ENCODE data around the gene ANXA3.

ANXA3 gene

DNA sequence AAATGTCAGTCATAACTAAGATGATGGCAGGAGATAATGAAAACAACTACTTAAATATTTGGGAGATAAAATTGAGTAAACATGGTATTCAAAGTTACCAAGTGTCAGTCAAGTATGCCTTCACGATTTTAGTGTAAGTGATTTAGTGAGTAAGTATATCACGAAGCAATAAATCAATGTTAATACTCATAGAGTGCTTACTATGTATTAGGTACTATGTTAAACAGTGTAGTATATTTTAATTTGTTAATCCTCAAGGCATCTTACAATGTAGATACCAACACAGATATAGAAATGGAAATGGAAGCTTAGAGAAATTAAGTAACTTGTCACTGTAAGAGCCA lies 59.6 kb downstream of the ANXA3 start:
- H3K9me3 Mint-ChIP-seq, result no peaks in the 10 kb centered on the region
- DNase-seq (ENCODE audit: low spot score in 2 of 2), result no peak
- H3K27me3 Mint-ChIP-seq, result no peaks in the 10 kb centered on the region
- no peak overlapping the region for H3K27ac Mint-ChIP-seq (ENCODE audit: low read depth)
- H3K4me1 Mint-ChIP-seq, result no peaks in the 10 kb centered on the region
- H3K36me3 Mint-ChIP-seq (ENCODE audit: insufficient read depth), result peaks cover 1% of the 10 kb centered on the region
- ATAC-seq (replicated peaks; ENCODE audit: extremely low read depth, poor library complexity, severe bottlenecking), result no peak
- H3K4me3 Mint-ChIP-seq, result no peak overlapping the region

GRCh38 chr4:78612398-78613178 lies 61.0 kb downstream of the ANXA3 start:
- no peak overlapping the region for H3K4me3 Mint-ChIP-seq
- ATAC-seq (replicated peaks; ENCODE audit: extremely low read depth, poor library complexity, severe bottlenecking) (no peak), DNase-seq (ENCODE audit: low spot score in 2 of 2) (no peak)
- no peaks in the 10 kb centered on the region for H3K4me1 Mint-ChIP-seq
- H3K36me3 Mint-ChIP-seq (ENCODE audit: insufficient read depth), result peaks cover 1% of the 10 kb centered on the region
- no peaks in the 10 kb centered on the region for H3K9me3 Mint-ChIP-seq
- H3K27ac Mint-ChIP-seq (ENCODE audit: low read depth), result no peak overlapping the region
- no peaks in the 10 kb centered on the region for H3K27me3 Mint-ChIP-seq

DNA sequence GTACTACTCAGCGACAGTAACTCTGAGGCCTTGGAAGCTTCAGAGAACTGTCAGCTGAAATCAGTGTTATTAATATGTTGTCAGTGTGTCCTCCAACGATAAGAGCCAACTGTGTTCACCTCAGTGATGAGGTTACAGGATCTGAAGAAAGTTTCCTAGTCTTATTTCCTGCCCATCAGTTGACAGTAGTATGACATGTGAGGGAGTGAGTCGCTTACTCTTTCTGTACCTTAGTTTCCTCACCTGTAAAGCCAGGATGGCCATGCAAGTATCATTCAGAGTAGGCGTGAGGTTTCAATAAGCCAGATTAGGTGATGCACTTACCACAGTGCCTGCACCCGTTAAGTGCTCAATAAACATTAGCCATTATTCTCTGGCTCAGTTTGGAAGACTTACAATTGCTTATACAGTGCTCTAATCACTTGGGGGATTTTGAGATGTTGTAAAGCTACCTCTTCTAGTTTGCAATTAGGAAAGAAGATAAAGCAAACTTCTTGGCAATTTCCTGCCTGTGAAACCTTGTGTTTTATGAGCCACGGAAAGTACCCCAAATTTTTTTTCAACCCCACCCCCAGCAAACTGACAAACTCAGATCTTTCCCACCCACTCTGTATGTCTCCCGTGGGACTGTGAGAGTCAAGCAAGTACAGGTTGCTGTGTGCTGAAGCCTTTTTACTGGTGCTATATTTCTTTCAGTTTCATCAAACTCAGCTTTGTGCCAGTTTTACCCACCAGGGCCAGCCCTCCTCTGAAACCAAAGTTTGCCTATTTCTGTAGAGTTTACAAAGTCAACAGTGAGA lies 62.2 kb downstream of the ANXA3 start:
- Mint-ChIP-seq H3K27me3 (no peaks in the 10 kb centered on the region), H3K36me3 (ENCODE audit: insufficient read depth) (peaks cover 1% of the 10 kb centered on the region), H3K9me3 (no peaks in the 10 kb centered on the region), H3K27ac (ENCODE audit: low read depth) (no peak overlapping the region), H3K4me1 (no peaks in the 10 kb centered on the region), H3K4me3 (no peak overlapping the region)
- ATAC-seq (replicated peaks; ENCODE audit: extremely low read depth, poor library complexity, severe bottlenecking) (no peak), DNase-seq (ENCODE audit: low spot score in 2 of 2) (no peak)

- DNase-seq (ENCODE audit: low spot score in 2 of 2) (no peak), ATAC-seq (replicated peaks; ENCODE audit: extremely low read depth, poor library complexity, severe bottlenecking) (no peak)
- Mint-ChIP-seq H3K4me1 (no peaks in the 10 kb centered on the region), H3K4me3 (no peak overlapping the region), H3K9me3 (no peaks in the 10 kb centered on the region), H3K36me3 (ENCODE audit: insufficient read depth) (peaks cover 1% of the 10 kb centered on the region), H3K27me3 (no peaks in the 10 kb centered on the region), H3K27ac (ENCODE audit: low read depth) (no peak overlapping the region)
These were observed 64.5 kb downstream of the ANXA3 start for GRCh38 chr4:78616046-78616498.

- H3K4me3 Mint-ChIP-seq, result no peak overlapping the region
- H3K9me3 Mint-ChIP-seq, result no peaks in the 10 kb centered on the region
- peaks cover 1% of the 10 kb centered on the region for H3K36me3 Mint-ChIP-seq (ENCODE audit: insufficient read depth)
- H3K27ac Mint-ChIP-seq (ENCODE audit: low read depth), result no peak overlapping the region
- DNase-seq (ENCODE audit: low spot score in 2 of 2) (no peak), ATAC-seq (replicated peaks; ENCODE audit: extremely low read depth, poor library complexity, severe bottlenecking) (no peak)
- no peaks in the 10 kb centered on the region for H3K4me1 Mint-ChIP-seq
- peaks cover 8% of the 10 kb centered on the region for H3K27me3 Mint-ChIP-seq
These were observed 66.9 kb downstream of the ANXA3 start for GRCh38 chr4:78618436-78618835.

DNA sequence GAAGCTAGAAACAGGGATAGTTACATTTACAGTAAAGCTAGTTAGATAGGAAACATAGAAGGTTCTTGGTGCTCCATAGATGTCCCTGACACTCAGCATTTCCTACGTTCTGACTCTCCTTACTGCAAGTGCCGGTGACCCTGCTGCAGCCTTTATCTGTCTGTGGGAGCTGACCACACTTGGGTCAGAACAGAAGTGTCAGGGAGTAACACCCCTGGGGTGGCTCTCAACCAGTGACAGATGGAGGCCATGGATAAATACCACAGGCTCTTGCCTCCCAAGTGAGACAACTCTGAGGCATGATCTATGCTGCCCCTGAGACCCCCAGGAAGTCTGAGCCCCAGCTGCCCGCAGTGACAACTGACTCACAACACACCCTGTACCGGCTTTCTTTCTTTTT lies 69.8 kb downstream of the ANXA3 start:
- ATAC-seq (replicated peaks; ENCODE audit: extremely low read depth, poor library complexity, severe bottlenecking) (no peak), DNase-seq (ENCODE audit: low spot score in 2 of 2) (no peak)
- Mint-ChIP-seq H3K27me3 (peaks cover 18% of the 10 kb centered on the region), H3K4me3 (no peak overlapping the region), H3K36me3 (ENCODE audit: insufficient read depth) (no peaks in the 10 kb centered on the region), H3K4me1 (no peaks in the 10 kb centered on the region), H3K9me3 (no peaks in the 10 kb centered on the region), H3K27ac (ENCODE audit: low read depth) (no peak overlapping the region)

DNA sequence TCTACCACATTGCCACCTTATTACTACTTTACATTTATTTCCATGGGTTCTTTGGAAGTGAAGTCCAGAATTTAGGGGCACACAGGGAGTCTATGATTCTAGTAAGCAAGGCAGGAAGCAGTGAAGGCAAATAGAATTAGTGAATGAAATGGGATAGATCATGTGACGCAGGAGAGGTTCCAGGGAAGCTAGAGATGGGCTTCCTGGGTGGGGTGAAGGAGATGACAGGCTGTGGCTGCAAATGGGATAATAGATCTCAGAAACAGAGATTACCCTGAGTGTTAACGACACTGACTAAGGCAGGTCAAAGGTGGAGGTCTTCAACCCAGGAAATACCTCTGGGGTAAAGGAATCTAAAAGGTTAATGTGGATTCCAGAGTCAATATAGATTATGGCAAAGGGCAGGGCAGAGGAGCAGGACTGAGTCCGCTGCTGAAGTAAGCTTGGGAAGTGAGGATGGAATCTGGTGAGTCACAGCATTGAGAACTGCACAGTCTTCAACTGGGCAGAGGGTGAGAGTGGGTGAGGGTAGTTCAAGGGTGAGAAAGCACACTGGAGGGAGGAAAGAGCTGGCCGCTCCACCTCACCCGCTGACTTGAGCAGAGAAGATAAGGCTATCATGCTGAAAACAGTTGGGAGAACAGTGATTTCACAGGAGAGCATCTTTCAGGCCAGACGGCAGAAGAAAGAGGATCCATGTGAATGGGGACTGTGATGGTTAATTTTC lies 70.8 kb downstream of the ANXA3 start:
- H3K4me3 Mint-ChIP-seq, result no peak overlapping the region
- H3K27me3 Mint-ChIP-seq, result peaks cover 18% of the 10 kb centered on the region
- H3K36me3 Mint-ChIP-seq (ENCODE audit: insufficient read depth), result no peaks in the 10 kb centered on the region
- ATAC-seq (replicated peaks; ENCODE audit: extremely low read depth, poor library complexity, severe bottlenecking) (no peak), DNase-seq (ENCODE audit: low spot score in 2 of 2) (no peak)
- no peak overlapping the region for H3K27ac Mint-ChIP-seq (ENCODE audit: low read depth)
- no peaks in the 10 kb centered on the region for H3K9me3 Mint-ChIP-seq
- no peaks in the 10 kb centered on the region for H3K4me1 Mint-ChIP-seq

- Mint-ChIP-seq H3K27ac (ENCODE audit: low read depth) (no peak overlapping the region), H3K4me3 (no peak overlapping the region), H3K4me1 (no peaks in the 10 kb centered on the region), H3K9me3 (no peaks in the 10 kb centered on the region), H3K27me3 (peaks cover 18% of the 10 kb centered on the region), H3K36me3 (ENCODE audit: insufficient read depth) (no peaks in the 10 kb centered on the region)
- DNase-seq (ENCODE audit: low spot score in 2 of 2), result no peak
- ATAC-seq (replicated peaks; ENCODE audit: extremely low read depth, poor library complexity, severe bottlenecking), result no peak
These were observed 72.5 kb downstream of the ANXA3 start for GRCh38 chr4:78624048-78624447.

- Mint-ChIP-seq H3K4me1 (no peaks in the 10 kb centered on the region), H3K27ac (ENCODE audit: low read depth) (no peak overlapping the region), H3K4me3 (no peak overlapping the region), H3K36me3 (ENCODE audit: insufficient read depth) (no peaks in the 10 kb centered on the region), H3K9me3 (no peaks in the 10 kb centered on the region), H3K27me3 (peaks cover 18% of the 10 kb centered on the region)
- no peak for DNase-seq (ENCODE audit: low spot score in 2 of 2)
- ATAC-seq (replicated peaks; ENCODE audit: extremely low read depth, poor library complexity, severe bottlenecking), result no peak
These were observed 73.5 kb downstream of the ANXA3 start for GRCh38 chr4:78625073-78625472.

- no peaks in the 10 kb centered on the region for H3K4me1 Mint-ChIP-seq
- no peak overlapping the region for H3K4me3 Mint-ChIP-seq
- H3K27me3 Mint-ChIP-seq, result peaks cover 9% of the 10 kb centered on the region
- DNase-seq (ENCODE audit: low spot score in 2 of 2), result no peak
- no peaks in the 10 kb centered on the region for H3K36me3 Mint-ChIP-seq (ENCODE audit: insufficient read depth)
- no peak overlapping the region for H3K27ac Mint-ChIP-seq (ENCODE audit: low read depth)
- no peak for ATAC-seq (replicated peaks; ENCODE audit: extremely low read depth, poor library complexity, severe bottlenecking)
- no peaks in the 10 kb centered on the region for H3K9me3 Mint-ChIP-seq
These were observed 75.7 kb downstream of the ANXA3 start for GRCh38 chr4:78627046-78627965.

DNA sequence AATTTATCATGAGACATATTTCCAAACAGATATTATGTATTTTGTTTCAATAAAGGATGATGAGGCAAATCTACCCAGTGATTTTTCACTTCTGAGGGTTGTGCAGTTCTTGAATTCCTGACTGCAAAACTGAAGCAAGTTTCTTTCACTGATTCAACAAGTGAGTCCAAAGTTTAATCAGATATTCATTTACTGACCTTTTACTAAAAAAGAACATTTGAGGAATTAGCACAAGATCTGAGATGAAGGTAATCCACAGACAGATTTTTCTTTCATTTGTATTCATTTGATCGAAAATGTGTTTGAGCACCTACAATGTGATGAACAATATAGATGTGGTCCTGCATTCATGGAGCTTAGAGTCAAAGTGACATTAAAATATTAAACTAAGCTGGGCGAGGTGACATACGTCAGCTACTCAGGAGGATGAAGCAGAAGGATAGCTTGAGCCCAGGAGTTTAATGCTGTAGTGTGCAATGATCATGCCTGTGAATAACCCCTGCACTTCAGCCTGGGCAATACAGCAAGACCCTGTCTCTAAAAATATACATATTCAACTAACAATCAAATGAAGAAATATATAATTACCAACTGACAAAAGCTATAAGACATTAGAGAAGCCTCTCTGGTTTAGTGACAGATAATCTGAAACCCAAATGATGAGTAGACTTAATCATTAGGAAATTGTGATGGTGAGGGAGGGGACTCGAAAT lies 76.6 kb downstream of the ANXA3 start:
- Mint-ChIP-seq H3K9me3 (no peaks in the 10 kb centered on the region), H3K36me3 (ENCODE audit: insufficient read depth) (peaks cover 2% of the 10 kb centered on the region), H3K4me3 (no peak overlapping the region), H3K4me1 (no peaks in the 10 kb centered on the region), H3K27ac (ENCODE audit: low read depth) (no peak overlapping the region), H3K27me3 (peaks cover 9% of the 10 kb centered on the region)
- no peak for ATAC-seq (replicated peaks; ENCODE audit: extremely low read depth, poor library complexity, severe bottlenecking)
- no peak for DNase-seq (ENCODE audit: low spot score in 2 of 2)
